ENCODE measurements around the gene IL13.
"Not testable (repeated sequence)": the region's sequence is repeated elsewhere in the genome, so short reads cannot be mapped to it uniquely, and the experiment has no call there.

IL13 gene

DNA sequence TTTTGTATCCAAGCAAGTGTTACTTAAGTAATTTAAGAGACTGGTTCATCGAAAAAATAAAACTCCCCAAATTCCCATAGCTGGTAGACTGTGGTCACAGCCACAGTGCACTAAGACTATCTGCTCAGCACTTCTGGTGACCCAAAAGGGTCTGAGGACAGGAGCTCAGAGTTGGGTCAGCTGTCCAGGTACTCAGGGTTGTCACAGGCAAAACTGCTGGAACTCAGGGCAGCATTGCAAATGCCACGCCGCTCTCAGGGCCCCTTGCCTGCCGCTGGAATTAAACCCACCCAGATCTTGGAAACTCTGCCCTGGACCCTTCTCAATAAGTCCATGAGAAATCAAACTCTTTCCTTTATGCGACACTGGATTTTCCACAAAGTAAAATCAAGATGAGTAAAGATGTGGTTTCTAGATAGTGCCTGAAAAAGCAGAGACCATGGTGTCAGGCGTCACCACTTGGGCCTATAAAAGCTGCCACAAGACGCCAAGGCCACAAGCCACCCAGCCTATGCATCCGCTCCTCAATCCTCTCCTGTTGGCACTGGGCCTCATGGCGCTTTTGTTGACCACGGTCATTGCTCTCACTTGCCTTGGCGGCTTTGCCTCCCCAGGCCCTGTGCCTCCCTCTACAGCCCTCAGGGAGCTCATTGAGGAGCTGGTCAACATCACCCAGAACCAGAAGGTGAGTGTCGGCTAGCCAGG is at the start of gene IL13:
IL13 (plus strand) TSS at position 498 of the 705 bp plus-strand sequence; CDS start at position 512, 14 bp downstream.
- no peak for DNase-seq (ENCODE audit: low read depth)

DNA sequence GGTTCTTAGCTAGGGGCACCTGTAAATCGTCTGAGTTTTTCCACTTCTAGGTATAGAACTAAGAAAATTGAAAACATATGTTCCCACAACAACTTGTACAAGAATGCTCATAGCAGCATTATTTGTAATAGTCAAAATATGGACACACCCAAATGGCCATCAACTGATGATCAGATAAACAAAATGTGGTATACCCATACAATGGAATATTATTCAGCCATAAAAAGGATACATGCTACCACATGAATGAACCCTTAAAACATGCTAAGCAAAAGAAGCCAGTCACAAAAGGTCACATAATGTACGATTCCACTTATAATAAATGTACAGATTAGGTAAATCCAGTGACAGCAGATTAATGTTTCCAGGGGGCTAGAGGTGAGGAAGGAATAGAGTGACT is 46.0 kb upstream of the IL13 start:
- no peak for DNase-seq (ENCODE audit: low read depth)

DNA sequence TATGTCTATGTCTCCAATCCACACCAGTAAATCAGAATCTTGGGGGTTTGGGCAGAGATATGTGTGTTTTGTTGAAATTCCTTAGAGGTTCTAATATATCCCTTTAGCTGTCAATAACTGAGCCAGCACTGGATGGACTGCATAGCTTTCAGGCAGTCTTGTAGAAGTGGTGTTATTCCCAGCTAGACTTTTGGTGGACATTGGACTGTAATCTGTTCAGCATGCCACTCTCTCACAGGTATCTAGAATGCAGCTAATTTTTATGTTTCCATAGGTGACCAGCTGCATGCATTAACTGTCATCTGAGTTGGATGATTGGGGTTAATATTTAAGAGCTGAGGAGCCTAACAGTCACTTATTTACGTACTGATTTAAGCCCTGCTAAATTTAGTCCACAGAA is 45.1 kb upstream of the IL13 start:
- DNase-seq (ENCODE audit: low read depth): no peak

DNA sequence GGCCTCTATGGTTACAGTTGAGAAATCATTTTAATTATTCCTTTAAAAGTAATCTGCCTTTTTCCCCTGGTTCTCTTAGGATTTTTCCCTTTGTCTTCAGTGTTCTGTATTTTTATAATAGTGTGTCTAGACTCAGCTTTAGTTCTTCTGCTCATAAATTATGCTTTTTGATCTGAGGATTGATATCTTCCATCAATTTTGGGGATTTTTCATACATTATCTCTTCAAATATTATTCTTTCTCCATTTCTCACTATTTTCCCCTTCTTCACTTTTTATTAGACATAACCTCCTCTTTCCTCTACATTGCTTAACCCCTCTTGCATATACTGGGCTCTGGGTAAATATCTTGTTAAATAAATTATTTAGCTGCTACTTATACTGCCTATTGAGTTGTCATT is 36.3 kb upstream of the IL13 start:
- no peak for DNase-seq (ENCODE audit: low read depth)

DNA sequence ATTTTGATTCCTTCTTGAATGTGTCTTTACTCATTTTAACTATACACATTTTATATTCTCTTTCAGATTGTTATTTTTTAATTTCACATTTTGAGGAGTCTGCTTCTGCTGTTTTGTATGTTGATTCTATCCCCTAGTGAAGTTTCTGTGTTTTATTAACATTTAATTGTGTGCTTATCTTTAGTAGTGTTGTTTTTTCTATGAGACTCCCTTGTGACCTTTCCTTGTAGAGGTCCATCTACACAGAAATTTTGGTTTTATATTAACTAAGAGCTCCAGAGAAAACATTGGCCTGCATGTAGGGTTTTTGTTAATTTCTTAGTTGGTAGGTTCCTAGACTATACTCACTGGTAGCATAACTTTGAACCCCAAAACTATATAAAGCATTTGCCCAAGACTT is 35.4 kb upstream of the IL13 start:
- no peak for DNase-seq (ENCODE audit: low read depth)

DNA sequence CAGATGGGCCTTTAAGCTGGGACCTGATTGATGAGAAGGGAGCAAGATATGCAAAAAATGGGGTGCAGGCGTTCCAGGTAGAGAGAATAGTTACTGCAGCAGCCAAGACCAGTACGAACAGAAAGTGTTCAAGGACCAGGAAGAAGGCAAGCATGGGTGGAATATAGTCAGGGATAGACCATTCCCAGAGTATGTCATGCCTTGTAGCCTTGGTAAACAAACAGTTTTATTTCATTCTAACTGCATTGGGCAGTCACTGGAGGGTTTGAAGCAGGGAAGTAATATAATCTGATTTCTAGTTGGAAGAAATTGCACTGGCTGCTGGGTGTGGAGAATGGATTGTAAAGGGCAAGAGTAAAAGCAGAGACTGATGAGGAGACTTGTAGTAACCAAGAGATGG is 30.5 kb upstream of the IL13 start:
- no peak for DNase-seq (ENCODE audit: low read depth)

DNA sequence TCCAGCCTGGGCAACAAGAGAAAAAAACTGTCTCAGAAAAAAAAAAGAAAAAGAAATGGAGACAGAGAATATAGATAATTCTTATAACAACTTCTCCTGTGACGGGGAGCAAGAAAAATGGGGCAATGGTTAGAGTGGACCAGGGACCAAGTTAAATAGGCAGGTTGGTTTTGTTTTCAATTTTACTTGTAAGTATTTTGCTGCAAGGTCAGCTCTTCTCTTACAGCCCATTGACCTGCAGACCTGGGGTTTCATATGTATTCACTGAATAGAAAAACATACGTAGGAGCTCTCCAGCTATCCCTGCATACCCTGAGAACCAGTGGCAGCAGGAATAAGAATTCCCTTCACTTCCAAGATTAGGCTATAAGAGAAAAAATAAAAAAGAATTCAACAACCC is 29.2 kb upstream of the IL13 start:
- DNase-seq (ENCODE audit: low read depth): no peak

DNA sequence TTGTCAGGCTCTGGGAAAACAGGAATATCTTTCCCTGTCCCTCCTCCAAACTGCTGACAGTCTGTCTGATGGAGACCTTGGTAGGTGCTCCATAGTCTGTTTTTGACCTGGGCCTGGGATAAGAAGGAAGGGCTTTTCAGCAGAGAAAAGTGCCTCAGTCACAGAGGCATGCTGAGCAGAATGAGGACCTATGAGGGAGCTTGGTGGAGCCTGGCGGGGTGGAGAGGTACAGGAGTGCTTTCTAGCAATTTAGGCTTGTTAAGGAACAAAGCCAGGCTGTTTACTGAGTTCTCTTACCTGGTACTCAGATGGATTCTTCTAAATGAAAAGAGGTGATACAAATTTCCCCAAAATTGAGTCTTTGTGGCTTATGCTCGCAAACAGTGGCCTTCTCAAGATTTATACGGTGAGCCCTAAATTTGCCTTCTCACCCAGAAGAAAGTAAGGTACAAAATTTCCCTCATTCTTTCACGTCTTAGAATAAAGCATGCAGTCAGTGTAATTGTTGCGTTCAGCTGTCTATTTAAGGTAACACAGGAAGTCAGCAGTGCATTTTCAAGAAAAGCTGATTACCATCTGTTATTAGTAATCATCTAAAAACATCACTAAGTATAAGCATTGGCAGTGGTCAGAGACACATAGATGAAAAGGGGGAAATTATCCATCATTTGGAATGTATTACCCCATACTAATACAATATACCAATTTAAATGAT is 28.6 kb upstream of the IL13 start:
- no peak for DNase-seq (ENCODE audit: low read depth)

DNA sequence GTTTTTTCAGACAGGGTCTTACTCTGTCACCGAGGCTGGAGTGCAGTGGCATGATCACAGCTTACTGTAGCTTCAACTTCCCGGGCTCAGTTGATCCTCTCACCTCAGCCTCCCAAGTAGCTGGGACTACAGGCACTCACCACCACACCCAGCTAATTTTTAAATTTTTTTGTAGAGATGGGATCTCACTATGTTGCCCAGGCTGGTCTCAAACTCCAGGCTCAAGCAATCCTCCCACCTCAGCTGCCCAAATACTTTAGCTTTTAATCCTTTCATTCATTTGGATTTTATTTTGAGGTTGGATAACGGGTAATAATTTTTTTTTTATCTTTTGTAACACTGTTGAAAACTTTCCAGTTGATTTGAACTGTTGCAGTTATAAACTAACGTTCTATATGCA is 24.4 kb upstream of the IL13 start:
- DNase-seq (ENCODE audit: low read depth): not testable (repeated sequence)

DNA sequence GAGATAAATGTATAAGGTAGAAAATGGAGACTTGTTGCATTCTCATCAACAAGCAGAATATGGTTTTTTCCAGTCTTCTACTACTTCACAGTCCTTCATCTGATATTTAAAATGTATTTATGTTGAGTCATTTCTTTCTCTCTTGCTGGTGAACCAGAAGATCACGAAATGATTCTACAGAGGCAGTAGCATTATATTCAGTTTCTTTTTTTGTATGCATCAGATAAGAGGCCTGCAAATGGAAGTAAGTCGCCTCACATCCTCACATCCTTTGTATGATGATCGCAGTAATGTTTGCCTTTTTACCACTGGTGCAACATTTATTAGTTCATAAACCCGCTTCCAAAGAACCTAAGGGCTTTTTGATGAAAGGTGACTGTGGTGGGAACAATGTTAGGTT is 22.1 kb upstream of the IL13 start:
- no peak for DNase-seq (ENCODE audit: low read depth)

DNA sequence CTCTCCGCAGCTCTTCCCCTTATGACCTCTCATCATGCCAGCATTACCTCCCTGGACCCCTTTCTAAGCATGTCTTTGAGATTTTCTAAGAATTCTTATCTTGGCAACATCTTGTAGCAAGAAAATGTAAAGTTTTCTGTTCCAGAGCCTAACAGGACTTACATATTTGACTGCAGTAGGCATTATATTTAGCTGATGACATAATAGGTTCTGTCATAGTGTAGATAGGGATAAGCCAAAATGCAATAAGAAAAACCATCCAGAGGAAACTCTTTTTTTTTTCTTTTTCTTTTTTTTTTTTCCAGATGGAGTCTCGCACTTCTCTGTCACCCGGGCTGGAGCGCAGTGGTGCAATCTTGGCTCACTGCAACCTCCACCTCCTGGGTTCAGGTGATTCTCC is 20.7 kb upstream of the IL13 start:
- no peak for DNase-seq (ENCODE audit: low read depth)

DNA sequence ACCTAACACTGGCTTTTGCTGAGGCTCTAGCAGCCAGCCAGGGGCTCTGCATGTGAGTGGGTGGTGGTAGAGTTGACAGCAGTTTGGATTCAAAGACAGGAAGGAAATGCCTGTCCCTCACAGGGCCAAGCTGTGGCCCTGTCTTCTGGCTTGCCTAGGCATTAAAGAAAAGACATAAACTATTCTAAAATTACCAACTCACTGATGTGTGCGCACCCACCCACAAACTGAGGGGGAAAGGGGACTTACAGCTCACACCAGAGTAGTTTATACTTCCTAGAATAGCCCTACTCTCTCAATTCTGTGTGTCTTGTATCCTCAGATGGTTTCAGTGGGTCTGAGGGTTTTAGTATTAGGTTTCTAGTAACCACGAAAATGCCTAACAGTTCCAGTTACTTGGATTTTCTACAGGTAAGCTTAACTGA is 18.3 kb upstream of the IL13 start:
- DNase-seq (ENCODE audit: low read depth): no peak

DNA sequence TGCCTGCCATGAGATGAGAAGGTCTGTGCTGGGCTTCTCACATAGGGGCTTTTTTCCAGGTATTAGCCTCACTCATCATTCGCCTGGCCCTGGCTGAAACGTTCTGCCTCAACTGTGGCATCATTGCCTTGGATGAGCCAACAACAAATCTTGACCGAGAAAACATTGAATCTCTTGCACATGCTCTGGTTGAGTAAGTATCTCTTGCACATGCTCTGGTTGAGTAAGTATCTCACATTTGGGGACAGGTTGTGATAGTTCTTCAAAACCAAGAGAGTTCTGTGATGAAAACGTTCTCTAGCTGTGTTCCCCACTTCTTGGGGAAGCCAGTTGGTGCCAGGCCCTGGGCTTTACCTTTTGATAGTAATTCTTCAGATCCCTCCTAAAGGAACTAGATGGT is 17.4 kb upstream of the IL13 start:
- DNase-seq (ENCODE audit: low read depth): no peak

DNA sequence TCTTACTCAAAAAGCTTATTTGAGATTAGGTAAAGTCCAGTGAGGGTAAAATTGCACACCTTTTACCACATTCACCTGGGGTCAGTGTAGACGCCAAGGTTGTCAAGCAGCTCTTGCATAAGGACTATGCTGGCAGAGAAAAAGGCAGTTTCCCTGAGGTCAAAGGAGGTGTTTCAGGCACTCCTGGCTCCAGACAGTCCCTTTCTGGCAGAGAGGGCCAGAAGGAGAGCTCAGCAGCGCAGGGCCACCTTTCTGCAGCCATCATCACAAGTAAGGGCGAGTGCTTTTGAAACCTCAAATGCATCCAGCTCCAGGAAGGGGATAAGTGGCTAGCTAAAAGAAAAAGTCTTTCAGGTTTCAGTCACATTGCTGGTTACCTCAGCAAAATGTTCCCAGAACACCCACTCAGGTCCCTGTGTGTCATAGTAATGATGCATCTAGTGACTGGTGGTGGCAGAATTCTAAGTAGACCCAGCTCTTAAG is 16.7 kb upstream of the IL13 start:
- no peak for DNase-seq (ENCODE audit: low read depth)

DNA sequence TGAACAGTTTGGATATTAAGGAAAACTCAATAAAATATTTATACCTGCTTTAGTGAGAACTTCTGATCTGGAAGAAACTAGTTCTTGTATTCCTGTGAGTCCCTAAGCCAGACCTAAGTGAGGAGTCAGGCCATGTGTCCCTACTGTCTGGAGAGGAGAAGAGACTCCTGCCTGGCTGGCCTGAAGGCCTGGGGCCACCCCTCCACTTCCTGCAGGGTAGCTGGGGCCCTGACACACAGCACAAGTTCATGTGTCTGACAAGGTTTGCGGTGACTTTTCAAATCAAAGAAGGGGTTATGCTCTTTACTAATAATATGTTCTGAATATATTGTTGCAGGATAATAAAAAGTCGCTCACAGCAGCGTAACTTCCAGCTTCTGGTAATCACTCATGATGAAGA is 16.1 kb upstream of the IL13 start:
- DNase-seq (ENCODE audit: low read depth): no peak

DNA sequence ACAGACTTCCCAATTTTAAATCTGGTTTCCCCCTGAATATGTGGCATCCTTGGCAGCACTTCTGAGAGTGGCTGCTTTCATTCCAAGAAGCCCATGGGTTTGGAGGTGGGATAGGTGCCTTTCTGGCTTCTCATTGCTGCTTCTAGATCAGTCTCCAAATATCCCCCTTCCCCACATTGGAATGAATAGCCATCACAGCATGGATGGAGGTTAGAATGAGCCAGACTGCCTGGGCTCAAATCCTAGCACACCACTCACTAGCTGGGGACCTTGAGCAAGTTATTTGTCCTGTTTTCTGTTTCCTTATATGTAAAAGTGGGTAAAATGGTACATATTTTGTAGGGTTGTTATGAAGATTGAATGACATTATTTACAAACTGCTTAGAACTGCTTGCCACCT is 13.8 kb upstream of the IL13 start:
- DNase-seq (ENCODE audit: low read depth): no peak

DNA sequence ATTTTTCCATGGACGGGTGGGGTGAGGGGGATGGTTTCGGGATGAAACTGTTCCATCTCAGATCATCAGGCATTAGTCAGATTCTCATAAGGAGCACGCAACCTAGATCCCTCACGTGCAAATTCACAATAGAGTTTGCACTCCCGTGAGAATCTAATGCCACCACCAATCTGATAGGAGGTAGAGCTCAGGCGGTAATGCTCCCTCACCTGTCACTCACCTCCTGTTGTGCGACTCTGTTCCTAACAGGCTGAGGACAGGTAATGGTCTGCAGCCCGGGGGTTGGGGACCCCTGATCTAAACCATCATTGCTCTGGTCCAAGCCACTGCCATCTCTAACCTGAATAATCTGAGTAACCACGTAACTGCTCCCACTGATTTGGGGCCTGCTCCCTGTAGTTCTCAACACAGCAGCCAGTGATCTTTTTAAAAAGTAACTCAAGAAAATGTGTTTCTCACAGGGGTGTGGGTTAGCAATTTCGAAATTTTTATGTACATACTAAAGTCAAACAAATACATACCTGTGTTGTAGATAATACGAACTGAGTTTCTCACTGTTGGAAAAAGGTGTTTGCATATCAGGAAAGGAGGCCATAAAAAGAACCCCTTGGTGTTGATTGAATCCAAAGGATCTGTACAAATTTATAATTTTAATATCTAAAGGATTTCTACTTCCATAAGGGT is 11.2 kb upstream of the IL13 start:
- no peak for DNase-seq (ENCODE audit: low read depth)

DNA sequence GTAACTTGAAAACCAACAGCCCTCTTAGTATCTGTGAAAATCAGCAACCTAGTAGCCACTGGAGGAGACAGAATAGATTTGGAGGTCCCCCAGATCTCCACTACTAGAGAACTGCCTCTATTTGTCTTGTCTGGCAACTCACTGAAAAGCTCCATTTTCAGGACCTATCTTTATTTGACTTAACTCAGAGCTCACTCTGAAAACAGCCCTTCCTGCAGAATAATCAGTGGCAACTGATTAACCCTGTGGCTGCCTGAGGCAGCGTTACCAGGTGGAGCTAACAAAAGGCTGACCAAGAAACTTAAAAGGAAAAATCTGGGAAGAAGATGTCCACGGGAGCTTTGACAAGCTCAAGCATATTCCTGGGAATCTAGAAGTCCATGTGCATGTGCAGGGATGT is 10.5 kb upstream of the IL13 start:
- DNase-seq (ENCODE audit: low read depth): no peak

DNA sequence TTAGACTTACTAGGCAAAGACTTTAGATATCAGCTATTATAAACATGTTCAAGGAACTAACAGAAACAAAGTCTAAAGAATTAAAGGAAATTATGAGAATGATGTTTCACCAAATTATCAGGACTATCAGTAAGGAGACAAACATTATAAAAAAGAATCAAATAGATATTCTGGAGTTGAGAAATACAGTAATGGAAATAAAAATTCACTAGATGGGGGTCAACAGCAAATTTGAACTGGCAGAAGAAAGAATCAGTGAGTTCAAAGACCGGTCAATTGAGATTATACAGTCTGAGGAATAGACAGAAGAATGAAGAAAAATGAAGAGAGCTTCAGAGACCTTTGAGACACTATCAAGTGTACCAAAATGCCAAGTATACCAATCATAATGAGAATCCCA is 9.6 kb upstream of the IL13 start:
- no peak for DNase-seq (ENCODE audit: low read depth)

DNA sequence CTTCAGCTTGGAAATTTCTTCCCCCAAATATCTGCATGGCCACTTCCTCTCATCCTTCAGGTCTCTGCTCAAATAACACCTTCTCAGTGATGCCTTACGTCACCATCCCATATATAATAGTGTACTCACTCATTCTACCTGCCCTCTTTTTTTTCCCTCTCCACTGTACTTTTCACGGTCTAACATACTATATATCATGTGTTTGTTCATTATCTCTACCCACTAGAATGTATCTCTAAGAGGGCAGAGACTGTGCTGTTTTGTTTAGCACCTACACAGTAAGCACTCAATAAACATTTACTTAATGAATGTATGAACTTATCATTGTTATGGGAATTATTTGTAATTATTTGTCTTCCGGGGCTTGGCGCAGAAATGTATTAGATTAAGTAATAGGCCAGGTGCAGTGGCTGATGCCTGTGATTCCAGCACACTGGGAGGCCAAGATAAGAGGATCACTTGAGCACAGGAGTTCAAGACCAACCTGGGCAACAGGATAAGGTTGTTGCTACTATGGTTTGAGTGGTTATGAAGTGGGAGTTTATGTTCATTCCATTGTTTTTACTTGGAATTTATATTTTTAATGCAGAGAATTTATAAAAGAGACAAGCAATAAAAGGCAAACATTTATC is 6.0 kb upstream of the IL13 start:
- DNase-seq (ENCODE audit: low read depth): no peak

DNA sequence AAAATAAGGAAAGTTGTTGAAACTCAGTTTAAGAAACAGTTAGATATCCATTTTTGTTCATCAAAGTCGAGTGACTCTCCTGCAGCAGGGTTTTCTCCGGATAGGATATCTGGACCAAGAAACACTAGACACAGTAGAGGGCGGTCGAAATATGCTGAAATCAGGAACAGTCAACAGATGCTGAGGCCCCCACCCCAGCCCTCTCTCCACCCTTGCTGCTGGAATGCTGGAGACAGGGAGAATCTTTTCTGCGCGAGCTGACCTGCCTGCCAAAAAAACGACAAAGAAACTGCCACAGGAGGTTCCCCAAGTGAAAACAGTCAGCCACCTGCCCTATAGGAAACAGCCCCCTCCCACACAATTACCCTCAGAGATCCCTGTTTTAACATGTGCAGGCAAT is 4.3 kb upstream of the IL13 start:
- DNase-seq (ENCODE audit: low read depth): no peak

DNA sequence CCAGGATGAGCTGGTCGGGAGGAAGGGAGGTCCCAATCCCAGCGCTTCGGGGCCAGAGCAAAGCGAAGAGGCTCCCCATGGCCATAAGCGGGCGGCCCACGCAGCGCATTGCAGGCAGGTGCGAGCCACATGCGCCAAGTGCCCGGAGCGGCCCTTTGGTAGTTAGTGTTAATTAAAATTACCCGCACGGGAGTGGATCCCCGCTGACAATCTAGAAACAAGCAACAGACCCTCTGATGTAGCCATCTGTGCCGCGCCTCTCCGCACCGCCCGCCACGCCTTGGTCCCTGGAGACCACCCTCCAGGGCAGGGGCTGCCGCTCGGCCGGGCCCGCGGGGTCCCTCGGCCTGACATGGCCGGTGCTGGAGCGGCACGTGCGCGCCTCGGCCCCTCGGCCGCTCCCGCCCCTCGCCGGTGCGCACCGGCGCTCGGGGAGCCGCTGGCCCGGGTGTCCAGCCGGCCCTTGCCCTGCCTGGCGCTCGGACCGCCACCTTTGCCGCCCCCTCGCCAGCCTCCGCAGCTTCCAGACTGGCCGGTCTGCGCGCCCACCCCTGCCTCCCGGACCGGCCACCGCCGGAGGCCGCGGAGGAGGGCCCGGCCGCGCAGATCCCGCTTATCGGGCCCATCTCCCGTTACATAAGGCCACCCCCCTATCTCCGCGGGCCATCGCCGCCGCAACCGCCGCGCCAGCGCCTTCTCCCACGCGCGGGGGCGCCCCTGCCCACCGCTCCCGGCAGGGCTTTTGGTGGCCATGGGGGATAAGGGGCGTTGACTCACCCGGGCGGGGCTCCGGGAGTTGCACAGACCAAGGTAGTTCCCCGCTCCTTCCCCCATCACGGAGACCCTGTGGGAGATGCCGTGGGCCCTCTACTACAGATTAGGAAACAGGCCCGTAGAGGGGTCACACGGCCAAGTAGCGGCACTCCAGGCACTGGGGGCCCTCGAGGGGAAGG is 1.9 kb upstream of the IL13 start:
- DNase-seq (ENCODE audit: low read depth): no peak
